ENCODE results near the gene C19orf44.

The C19orf44 gene

GRCh38 chr19:16518483-16519229 lies 22.5 kb downstream of the C19orf44 start:
- no peak for DNase-seq

- no peak for DNase-seq
Measured at GRCh38 chr19:16519230-16519687, 23.1 kb downstream of the C19orf44 start.

GRCh38 chr19:16520074-16520973 lies 24.1 kb downstream of the C19orf44 start:
- DNase-seq: no peak

- DNase-seq: no peak
Measured at GRCh38 chr19:16520986-16521624, 24.9 kb downstream of the C19orf44 start.

- DNase-seq: no peak
Measured at GRCh38 chr19:16521715-16522289, 25.6 kb downstream of the C19orf44 start.

GRCh38 chr19:16522559-16523377 lies 26.6 kb downstream of the C19orf44 start:
- DNase-seq: no peak

- no peak for DNase-seq
Measured at GRCh38 chr19:16524991-16525734, 29.0 kb downstream of the C19orf44 start.

- no peak for DNase-seq
Measured at GRCh38 chr19:16525751-16526481, 29.7 kb downstream of the C19orf44 start.

GRCh38 chr19:16527334-16527935 lies 31.2 kb downstream of the C19orf44 start:
- DNase-seq: no peak

GRCh38 chr19:16527971-16528521 lies 31.9 kb downstream of the C19orf44 start:
- peak; percentile 42 for DNase-seq

GRCh38 chr19:16529466-16530144 lies 33.4 kb downstream of the C19orf44 start:
- no peak for DNase-seq

GRCh38 chr19:16530540-16531379 lies 34.6 kb downstream of the C19orf44 start:
- DNase-seq: no peak

- DNase-seq: no peak
Measured at GRCh38 chr19:16531380-16531669, 35.1 kb downstream of the C19orf44 start.

GRCh38 chr19:16532440-16533234 lies 36.4 kb downstream of the C19orf44 start:
- no peak for DNase-seq

- DNase-seq: no peak
Measured at GRCh38 chr19:16535381-16535780, 39.2 kb downstream of the C19orf44 start.

GRCh38 chr19:16536130-16536529 lies 39.9 kb downstream of the C19orf44 start:
- DNase-seq: no peak

- DNase-seq: no peak
Measured at GRCh38 chr19:16537111-16537510, 40.9 kb downstream of the C19orf44 start.

- DNase-seq: no peak
Measured at GRCh38 chr19:16540948-16541347, 44.8 kb downstream of the C19orf44 start.

All from effector CD4-positive, alpha-beta T cell (primary cell).